SU-DHL-6 (cell line): ENCODE results near the gene DDX39B.

Source experiments
- EZH2phosphoT487 ChIP-seq: fragments of 200-600 bp; sonication (generic), shearing (Covaris generic); conservative IDR thresholded peaks from 2 replicates; pipeline ENCODE4 v1.6.1; 2018; ENCODE audit warnings: mild to moderate bottlenecking, antibody characterized with exemption, low read length, moderate library complexity, mixed read lengths
- TF ChIP-seq, protein P1 (sequence below): fragments of 200-600 bp; sonication (generic); IDR thresholded peaks from one replicate; pipeline ENCODE4 v1.5.1; 2017; ENCODE audit warnings: antibody characterized with exemption, mild to moderate bottlenecking, low read length, moderate library complexity; ENCODE audit not compliant: insufficient read depth, poor library complexity, severe bottlenecking

DNA sequence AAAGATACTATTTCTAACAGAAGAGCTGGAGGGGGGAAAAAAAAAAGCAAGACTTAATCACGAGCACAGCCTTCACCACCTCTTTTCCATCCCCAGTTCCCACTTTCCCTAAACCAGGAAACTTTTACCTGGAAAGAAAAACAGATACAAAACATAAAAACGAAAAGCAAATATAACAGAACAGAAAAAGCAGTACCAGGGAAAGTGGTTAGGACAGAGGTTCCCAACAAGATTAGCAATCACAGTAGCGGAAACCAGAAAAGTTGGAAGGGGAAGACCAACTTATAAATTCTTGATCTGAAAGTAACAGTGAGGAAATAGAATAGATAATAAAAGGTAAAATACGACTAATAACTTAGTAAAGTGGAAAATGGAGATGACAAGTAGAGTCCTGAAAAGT is 1.2 kb downstream of the DDX39B start:
- TF ChIP-seq, protein P1, sequence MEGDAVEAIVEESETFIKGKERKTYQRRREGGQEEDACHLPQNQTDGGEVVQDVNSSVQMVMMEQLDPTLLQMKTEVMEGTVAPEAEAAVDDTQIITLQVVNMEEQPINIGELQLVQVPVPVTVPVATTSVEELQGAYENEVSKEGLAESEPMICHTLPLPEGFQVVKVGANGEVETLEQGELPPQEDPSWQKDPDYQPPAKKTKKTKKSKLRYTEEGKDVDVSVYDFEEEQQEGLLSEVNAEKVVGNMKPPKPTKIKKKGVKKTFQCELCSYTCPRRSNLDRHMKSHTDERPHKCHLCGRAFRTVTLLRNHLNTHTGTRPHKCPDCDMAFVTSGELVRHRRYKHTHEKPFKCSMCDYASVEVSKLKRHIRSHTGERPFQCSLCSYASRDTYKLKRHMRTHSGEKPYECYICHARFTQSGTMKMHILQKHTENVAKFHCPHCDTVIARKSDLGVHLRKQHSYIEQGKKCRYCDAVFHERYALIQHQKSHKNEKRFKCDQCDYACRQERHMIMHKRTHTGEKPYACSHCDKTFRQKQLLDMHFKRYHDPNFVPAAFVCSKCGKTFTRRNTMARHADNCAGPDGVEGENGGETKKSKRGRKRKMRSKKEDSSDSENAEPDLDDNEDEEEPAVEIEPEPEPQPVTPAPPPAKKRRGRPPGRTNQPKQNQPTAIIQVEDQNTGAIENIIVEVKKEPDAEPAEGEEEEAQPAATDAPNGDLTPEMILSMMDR = no peak
- no peak for TF ChIP-seq EZH2phosphoT487
